HG02610 (cell line): ENCODE results near the gene PYGO2.
A peak's percentile ranks its signal among the peaks of the same experiment; 100 is the strongest.

Experiments used
- ATAC-seq: cut with Tn5 transposase; IDR thresholded peaks from one replicate; pipeline ENCODE4 v1.9.1; 2021; ENCODE audit warnings: mild to moderate bottlenecking, moderate library complexity; ENCODE audit not compliant: unreplicated experiment

PYGO2 gene, protein sequence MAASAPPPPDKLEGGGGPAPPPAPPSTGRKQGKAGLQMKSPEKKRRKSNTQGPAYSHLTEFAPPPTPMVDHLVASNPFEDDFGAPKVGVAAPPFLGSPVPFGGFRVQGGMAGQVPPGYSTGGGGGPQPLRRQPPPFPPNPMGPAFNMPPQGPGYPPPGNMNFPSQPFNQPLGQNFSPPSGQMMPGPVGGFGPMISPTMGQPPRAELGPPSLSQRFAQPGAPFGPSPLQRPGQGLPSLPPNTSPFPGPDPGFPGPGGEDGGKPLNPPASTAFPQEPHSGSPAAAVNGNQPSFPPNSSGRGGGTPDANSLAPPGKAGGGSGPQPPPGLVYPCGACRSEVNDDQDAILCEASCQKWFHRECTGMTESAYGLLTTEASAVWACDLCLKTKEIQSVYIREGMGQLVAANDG

DNA sequence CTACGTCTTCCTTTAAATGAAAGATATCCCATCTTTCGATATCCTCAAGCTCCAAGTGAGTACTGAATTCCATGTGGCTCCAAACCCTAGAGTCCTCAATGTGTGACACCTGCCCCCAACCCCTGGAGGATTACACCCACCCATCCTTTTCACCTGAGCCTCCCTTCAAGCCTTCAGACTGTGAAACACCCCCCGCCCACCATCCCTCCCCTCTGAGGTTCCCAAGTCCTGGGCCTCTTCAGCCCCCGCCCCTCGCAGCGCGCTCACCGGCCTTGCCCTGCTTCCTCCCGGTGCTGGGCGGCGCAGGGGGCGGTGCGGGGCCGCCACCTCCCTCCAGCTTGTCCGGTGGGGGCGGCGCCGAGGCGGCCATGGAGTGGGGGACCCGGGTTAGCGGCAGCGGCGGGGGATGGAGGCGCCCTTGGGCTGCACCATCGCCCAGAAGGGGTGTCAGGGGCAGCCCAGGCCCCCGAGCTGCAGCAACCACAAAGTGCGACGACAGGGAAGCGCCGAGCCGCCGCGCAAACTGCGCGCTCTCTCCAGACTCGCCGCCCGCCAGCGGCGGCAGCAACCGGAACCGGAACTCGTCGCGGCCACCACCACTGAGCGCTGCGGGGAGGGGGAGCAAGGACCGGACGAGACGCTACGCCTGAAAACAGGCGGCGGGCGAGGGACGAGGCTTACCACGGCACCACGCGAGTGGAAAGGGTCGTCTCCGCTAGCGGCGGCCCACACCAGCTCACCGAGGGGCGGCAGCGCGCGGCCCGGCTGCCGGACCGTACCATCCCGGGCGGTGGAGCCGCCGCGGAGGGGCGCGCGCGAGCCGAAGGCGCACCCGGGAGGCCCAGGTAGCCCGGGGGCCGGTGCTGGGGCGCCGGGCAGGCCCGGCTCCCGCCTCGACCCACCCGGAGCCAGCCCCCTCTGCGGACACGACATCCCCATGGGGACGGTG, at the start of gene PYGO2:
Gene PYGO2 (minus strand): TSS at position 576 of the 949 bp plus-strand sequence. CDS start 206 bp downstream, at position 370.
- peak; percentile 67 for ATAC-seq

DNA sequence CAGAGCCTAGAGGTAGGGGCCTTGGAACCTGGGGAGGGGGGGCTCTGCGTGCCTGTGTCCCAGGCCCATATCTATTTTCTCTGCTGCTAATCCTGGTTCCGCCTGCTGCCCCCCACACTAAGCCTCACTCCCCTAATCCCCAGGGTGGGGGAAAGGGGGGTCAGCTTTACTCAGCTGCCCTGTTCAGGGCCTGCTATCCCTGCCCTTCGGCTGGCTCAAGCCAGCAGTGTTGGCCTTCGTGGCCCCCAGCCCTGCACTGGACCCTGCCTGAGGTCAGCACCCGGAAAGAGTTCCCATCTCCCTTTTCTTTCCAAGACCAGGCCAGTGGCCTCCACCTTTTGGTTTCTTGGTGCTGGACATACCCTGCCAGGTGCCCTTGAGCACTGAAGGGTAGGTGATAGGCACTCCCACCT, 49.4 kb upstream of the PYGO2 start:
- no peak for ATAC-seq

DNA sequence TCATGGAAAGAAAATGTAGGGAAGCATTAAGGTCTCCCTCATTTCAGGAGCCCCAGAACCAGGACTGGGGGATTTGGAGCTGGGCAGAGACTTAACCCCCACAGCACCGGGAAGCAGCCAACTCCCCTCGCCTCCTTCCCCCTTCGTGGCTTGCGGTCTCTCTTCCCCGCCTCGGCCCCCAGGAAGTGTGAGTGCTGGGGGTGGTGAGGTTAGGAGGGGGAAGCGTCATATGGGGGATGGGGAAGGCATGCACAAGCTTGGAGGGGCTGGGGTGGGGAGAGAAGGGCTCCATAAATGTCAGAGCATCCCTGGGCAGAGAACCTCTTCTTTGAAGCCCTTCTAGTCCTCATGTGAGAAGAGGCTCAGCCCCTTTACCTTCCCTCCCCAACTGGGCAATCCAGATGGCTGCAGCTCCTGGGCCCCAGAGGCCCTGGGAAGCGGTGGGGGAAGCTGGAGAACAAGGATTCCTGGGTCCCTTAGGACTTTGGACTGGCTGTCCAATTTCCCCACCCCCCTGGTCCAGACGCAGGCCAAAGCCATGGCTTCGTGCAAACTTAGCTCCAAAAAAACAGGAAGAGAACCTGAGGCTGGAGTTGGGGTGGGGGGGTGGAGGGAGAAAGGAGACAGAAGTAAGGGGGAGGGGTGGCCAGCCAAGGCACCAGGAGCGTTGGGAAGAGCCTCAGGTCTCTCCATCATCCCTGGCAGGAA, 48.8 kb upstream of the PYGO2 start:
- ATAC-seq, result no peak

DNA sequence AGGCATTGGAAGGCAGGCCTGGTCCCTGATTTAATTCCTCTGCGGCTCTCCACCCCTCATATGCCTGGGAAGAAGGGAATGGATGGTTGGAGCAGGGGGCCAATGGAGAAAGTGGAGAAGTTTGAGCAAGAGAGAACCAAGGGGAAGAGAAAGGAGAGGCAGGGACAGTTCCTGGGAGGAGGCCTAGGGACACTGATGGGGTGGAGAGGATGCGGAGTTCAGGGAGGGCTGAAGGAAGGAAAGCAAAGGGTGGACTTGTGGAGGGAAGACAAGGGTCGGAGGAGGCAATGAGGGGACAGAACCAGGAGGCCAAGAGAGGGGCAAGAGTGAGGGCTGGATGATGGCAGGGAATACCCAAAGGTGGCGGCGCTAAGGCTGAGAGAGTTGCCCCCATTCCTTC, 48.2 kb upstream of the PYGO2 start:
- ATAC-seq, result no peak

DNA sequence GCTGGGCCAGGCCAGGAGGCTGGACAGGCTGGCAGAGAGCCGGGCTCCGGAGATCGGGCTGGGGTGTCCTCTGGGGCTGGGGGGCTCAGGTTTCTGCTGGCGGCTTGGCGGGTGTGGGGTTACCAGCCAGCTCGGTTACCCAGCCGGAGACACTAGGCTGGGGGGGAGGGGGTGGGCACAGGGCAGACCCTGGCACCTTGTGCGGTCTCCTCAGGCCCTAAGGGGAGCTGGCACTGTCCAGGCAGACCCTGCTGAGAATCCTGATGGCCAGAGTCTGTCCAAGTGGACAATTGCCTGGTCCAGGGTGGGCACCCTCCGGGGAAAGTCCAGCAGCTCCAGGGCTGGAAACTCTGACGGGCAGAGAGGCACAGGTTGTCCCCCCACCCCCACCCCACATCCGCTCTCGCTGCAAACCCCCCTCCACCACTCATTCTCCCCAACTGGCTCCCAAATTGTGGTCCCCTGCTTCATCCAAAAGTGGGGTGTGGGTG, 47.7 kb upstream of the PYGO2 start:
- no peak for ATAC-seq

DNA sequence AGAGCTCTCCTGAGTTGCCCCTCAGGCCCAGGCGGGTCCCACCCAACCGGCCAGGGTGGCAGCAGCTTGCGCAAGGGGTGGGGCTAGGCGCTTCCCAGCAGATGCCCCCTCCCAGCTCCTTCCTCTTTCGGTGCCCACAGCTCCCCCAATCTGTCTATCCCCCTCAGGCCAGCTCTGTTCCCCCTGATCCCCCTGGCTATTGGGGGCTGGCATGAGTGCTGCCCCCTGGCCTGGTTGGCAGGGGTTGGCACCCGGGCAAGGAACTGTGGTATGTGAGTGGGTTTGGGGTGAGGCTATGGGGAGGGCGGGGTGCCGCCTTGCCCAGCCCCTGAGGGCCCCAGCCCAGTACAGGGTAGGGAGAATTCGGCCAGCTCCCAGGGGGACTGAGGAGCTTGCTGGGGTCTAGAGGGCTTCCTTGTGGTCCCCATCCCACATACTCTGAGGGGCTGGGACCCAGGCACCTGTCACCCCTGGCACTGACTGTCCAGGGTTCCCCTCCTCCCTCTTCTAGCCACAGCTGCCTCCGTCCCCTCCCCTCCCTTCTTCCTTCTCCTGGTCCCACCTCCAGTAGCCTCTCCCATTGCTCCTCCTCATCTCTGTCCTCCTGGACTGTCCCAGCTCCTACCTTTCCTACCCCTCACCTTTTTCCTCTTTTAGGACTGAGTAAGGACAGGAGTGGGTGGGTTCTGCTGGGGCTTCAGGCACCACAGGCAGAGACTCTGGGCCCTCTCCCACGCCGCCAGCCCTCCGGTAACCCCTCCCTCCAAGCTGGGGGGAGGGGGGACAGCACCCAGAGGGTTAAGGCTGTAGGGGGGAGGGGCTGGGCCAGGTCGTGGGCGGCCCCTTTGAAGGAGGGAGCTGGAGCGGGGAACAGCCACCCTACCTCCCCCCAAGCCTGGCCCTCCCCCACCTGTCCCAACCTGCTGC, 46.7 kb upstream of the PYGO2 start:
- ATAC-seq, result no peak

DNA sequence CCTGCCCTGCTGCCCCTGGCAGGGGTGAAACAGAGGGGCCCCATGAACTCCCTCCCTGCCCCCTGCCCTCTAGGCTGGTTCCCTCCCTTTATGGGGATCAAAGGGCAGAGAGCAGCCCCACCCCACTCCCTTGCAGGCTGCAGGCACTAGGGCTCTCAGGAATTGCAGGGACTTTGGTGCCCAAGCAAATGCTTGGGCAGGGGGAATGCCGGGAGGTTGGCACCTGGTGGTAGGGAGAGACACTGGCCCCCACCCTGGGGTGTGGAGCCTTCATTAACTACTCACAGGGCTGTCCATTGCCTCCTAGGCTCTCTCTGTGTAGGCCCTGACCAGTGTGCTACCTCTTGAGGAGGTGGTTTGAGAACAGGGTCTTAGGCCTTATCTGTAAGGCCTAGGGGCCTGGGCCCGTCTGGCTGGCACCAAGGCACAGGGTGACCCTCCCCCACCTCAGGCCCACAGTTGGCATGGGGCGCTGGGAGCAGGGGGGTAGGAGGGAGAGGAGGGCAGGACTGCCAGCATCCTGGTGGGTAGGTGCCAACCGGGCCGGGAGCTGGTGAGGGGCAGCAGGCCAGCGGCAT, 45.8 kb upstream of the PYGO2 start:
- ATAC-seq, result no peak

DNA sequence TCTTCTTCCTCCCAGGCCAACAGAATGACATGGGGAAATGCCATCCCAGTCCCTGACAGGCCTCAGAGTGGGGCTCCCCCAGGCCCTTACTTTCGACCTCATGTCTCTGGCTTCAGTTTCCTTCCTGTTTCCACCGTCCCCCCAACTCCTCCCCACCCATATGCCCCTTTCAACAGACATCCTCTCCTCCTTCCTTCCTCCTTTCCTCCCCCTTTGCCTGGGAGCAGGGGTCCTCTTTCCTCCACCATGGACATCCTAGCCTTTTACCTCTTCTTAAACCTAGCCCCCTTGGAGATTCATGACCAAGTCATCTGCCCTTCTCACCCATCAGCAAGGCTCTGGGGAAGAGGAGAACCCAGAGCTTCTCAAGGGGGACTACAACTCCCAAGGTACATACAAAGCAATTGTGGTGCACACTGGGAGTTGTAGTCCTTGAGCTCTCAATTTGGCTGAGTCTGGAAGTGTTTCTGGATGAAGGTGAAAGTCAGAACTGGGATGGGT, 45.1 kb upstream of the PYGO2 start:
- ATAC-seq, result no peak

DNA sequence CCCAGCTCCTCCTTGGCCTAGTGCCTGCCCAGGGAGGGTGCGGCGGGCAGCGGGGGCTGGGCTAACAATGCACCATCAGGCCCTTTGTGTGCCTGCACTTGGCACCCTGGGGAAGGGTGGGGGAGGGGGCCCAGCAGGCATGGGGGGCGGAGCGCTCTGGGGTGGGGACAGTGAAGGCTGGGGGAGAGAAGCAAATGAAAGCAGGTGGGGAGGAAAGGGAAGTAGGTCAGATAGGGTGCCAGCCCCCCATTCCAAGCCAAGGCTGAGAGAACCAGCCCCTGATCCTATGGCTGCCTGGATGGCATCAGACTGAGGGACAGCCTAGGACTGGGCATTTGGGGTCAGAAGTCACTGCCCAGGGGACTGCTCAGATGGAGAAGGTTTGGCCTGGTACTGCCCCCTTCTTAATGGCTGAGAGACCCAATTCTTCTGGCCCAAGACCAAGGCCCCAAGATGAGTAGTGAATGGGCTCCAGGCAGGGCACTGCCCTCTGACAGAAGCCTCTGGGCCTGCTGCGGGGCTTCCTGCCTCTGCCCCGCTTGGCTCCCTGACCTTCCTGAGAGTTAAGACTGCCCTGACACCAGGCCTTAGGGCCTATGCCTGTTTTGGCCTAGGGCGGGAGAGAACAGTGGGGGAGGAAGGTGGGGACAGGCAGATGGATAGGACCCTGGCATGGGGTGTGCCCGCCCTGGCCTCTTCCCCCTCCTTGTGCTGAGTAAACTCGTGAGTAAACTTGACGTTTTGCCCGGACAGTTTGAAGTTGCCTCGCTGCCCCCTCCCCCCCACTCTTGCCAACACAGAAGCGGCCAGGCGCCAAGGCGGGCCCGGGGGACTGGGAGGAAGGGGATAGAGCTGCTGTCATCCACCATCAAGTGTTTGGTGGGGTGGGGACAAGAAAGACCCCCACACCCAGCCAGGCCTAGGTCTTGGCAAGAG, 43.8 kb upstream of the PYGO2 start:
- ATAC-seq, result no peak

DNA sequence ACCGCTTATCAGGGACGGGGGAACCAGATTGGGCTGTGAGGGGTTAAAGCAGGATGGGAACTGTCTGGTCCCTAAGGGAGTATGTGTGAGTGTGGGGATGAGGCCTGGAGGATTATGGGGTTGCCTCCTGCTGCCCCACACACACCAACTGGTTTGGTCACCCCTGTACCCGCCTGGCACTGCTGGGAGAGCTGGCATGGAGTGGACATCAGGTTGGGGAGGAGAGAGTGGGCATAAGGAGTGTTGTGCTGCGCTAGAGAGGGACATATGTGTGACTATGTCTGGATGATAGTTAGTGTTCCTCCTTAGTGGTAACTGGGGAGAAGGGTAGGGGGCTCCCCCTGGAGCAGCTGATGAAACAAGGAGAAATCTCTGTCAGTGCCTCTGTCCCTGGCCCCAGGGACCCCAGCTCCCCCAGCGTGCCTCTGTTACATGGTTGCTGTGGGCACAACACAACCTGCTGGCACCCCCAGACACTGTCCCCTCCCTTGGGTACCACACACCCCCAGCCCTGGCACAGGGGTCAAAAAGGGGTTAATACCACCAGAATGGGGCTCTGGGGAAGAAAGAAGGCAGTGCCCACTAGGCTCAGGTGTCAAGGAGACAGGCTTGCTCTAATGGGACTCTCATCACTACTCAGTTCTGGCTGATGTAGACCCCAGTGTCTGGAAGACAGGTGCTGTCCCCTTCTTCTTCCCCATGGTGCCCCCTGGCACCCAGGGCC, 42.9 kb upstream of the PYGO2 start:
- no peak for ATAC-seq

DNA sequence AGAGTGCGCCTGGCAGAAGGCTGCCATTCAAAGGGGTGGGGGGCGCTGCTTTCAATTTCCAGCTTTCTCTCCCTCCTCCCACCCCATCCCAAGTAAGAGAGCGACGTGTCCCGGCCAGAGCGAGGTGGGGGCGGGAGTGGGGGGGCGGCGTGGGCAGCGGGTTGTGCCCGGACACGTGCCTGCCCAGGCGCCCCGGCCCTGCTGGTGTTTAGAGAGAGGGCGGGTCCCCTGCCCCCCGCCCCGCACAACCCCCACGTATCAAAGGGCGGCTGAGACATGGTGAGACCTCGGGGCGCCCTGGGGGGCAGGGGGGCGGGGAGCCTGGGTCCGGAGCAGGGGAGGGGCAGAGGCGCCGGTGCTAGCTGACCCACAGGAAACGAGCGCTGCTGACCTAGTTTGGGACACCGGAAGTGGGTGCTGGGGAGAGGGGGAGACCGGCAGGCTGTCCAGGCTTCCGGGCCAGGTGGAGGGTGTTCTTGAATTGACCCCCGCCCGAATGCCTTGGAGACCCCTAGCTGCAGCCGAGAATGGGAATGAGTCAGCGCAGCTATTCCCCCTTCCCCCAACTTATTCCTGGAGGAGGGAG, 42.3 kb upstream of the PYGO2 start:
- ATAC-seq, result no peak

DNA sequence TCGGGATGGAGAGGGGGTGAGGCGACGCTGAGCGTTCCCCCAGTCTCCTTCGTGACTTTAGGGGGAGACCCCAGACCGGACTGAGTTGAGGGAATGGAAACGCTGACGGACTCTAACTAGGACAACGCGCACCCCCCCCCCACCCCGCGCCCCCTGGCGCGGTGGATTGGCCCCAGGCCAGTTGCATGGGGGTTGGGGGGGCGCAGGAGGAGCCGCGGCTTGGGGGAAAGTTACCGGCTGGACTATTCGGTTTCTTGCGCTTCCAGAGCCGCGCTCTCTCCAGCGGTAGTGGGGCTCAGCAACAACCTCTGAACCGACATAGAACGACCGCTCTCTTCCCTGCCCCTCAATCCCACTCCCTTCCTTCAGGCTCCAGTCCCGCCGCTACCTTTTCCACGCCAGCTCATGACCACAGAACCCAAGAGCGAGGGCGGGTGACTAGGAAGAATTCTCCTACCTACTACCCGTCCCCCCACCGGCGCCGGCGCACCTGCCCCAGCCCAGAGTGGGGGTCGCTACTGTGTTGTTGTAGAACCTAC, 41.7 kb upstream of the PYGO2 start:
- no peak for ATAC-seq

DNA sequence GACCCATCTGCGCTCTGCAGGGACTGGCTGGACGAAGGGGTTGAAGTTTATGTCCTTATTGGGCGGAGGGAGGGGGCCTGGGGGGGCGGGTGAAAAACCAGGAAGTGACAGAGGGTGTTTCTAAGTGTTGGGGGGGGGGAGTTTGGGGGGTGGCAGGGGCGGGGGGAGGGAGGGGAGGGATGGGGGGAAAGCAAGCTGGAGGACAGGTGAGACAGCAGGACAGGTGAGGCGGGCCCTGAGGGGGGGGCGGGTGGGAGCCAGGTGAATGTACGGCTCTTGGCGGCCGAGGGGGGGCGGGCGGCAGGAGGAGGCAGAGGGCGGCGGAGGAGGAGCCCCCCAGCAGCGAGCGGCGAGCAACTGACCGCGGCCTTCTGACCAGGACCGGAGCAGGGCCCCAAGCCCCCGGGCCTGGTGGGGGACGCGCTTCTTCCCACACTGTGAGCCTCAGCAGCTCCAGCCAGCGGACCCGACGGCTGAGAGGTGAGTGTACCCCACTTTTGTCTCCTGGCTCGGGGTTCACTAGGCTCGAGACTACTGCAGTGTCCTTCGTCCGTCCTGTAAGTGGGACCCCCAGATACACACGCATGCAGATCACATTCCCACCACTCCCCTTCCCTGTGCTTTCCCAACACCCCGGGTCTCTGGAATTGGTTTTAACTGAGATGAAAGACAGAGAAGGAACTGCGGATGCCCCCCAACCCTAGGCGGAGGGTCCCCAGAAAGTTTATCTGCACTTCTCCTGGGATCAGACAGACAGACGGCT, 41.1 kb upstream of the PYGO2 start, which contains the start of gene ZBTB7B:
Gene ZBTB7B (plus strand): TSS at position 339 of the 763 bp plus-strand sequence. CDS start 11,859 bp downstream, outside the sequence.
- ATAC-seq, result no peak

DNA sequence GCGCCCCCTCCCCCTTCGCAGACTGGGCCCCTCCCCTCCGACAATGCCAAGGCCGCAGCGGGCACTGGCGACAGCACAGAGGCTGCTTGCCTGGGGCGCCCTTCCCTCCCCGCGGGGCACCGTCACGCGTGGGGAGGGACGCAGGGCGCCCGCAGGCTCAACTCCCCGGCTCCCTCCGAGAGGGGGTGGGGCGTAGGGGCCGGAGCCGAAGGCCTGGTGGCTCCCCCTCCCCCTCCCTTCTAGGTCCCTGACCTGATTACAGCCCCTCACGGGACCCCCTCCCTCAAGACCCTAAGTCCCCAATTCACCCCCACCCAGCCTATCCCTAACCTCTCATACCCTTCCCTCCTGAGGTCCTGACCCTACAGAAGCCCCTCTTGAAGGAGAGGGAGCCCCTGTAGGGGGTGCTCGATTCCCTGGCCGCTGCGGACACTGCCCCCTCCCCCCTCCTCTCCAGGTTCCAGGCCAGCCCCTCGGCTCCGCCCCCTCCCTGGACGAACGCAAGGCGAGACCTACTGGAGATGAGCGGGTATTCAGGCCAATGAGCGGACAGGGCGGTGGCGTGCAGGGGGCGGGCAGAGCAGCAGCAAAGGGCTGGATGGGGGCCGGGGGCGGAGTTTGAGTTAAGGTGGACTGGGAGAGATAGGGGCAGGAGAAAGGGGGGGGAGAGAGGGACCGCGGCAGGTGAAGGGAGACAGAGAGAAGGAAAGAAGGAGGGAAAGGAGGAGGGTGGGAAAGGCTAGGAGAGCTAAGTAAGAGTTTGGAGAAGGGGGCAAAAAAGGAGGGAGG, 40.3 kb upstream of the PYGO2 start:
- ATAC-seq, result peak; percentile 64

DNA sequence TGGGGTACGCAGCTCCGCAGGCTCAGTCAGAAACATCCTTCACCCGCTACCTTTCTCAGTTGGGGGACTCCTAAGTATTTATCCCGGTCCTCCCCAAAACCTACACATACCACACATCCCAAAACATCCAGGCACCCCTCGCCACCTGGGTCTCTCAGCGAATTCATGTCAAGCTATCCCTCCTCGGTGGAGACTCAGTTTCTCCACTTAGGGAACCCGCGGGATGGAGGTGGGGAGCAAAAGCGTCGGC, 39.8 kb upstream of the PYGO2 start:
- no peak for ATAC-seq
